SH-SY5Y (cell line): ENCODE data around the gene TMEM144.

Source experiments
- GATA2 ChIP-seq: IDR thresholded peaks from 2 replicates; pipeline ENCODE4 v1.6.1; 2011; ENCODE audit warnings: mild to moderate bottlenecking, low read depth, low read length
- GATA3 ChIP-seq: IDR thresholded peaks from 2 replicates; pipeline ENCODE4 v1.6.1; 2011; ENCODE audit warnings: low read depth, mild to moderate bottlenecking, low read length, moderate library complexity

DNA sequence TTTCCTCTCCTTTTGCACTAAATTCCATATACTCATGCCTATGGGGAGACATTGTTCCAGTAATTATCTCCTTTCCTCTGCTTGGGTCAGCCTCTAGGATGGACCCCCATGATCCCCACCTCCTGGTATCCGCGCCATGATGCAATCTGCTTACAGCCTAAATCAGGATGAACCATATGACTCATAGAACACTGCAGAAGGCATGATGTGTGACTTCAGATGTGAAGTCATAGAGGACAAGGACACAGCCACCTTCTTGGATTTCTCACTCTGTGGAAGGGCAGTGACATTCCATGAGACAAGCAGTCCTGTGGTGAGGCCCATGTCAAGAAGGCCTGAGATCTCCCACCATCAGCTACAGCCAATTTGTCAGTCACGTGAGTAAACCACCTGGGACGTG lies 9.0 kb upstream of the TMEM144 start:
- TF ChIP-seq GATA2 (no peak), GATA3 (no peak)
